GM12878 (cell line): ENCODE data around the gene OTUD3. TPM values are rescaled to one million over a fixed set of nuclear protein-coding genes. Genes with fewer than 3 reads are reported as not detected.

Experiments used
- ATAC-seq: fragments of 200-7000 bp; cut with Tn5 transposase; 3 replicates; pipeline ENCODE4 v1.9.1; 2020; ENCODE audit warnings: mild to moderate bottlenecking, moderate library complexity
- BruUV-seq: library from RNA; stranded (reverse); fragments of 400-500 nt; replicated peaks from 2 replicates; lab custom pipeline; 2021; lab: Mats Ljungman, UMichigan
- CTCF ChIA-PET: fragments of 300-600 bp; sonication (Branson Sonifier 250); formaldehyde crosslinking; extraction: SDS; loops from one replicate; lab custom pipeline; 2021; ENCODE audit warnings: inconsistent platforms; lab: Yijun Ruan, JAX
- POLR2A ChIA-PET: fragments of 350-600 bp; formaldehyde crosslinking; extraction: SDS; loops from one replicate; lab custom pipeline; 2021; ENCODE audit warnings: inconsistent platforms; lab: Charles Lee
- RAD21 ChIA-PET: fragments of 300-600 bp; sonication (Branson Sonifier 250); formaldehyde crosslinking; loops from one replicate; lab custom pipeline; 2023; ENCODE audit warnings: antibody characterized with exemption; ENCODE audit not compliant: unreplicated experiment; lab: Charles Lee
- SMC1A ChIA-PET: fragments of 300-600 bp; sonication (Branson Sonifier 250); formaldehyde crosslinking; loops from one replicate; lab custom pipeline; 2023; ENCODE audit not compliant: unreplicated experiment, uncharacterized antibody; lab: Charles Lee
- DNase-seq: peaks from one replicate; pipeline ENCODE4 v3.0.0-alpha.2; 2011; ENCODE audit warnings: low read depth, low spot score
- FAIRE-seq: peaks from 3 replicates; lab custom pipeline; 2011; peaks lifted over from hg19 to GRCh38; lab: Jason Lieb, UNC
- H2AFZ ChIP-seq: 2 replicates; pipeline ENCODE4 v1.6.0; 2011; ENCODE audit warnings: low read depth, low read length, control low read depth; ENCODE audit not compliant: control insufficient read depth
- H3K27ac ChIP-seq: 2 replicates; pipeline ENCODE4 v1.5.1; 2011; ENCODE audit warnings: control low read depth; ENCODE audit not compliant: control insufficient read depth, insufficient read depth
- H3K27me3 ChIP-seq, 2 experiments: replicated peaks in 1 of 2; 2 replicates each; pipeline versions ENCODE4 v1.6.0 to v1.6.1; 2011; ENCODE audit warnings: low read length in 1 of 2; ENCODE audit not compliant: control insufficient read depth in 2 of 2, insufficient read depth in 2 of 2
- H3K36me3 ChIP-seq, 2 experiments: 2 replicates each; pipeline ENCODE4 v1.5.1; 2011; ENCODE audit warnings: low read length in 1 of 2; ENCODE audit not compliant: control insufficient read depth in 2 of 2, insufficient read depth in 2 of 2
- H3K4me1 ChIP-seq: 2 replicates; pipeline ENCODE4 v1.6.1; 2011; ENCODE audit warnings: mild to moderate bottlenecking, low read length, moderate library complexity, mixed read lengths; ENCODE audit not compliant: control insufficient read depth, insufficient read depth
- H3K4me2 ChIP-seq: 2 replicates; pipeline ENCODE4 v1.6.0; 2011; ENCODE audit warnings: control low read depth; ENCODE audit not compliant: control insufficient read depth, insufficient read depth
- H3K4me3 ChIP-seq: fragments of 200-600 bp; sonication (generic); 2 replicates; pipeline ENCODE4 v1.5.1; 2016
- H3K79me2 ChIP-seq: 2 replicates; pipeline ENCODE4 v1.6.0; 2011; ENCODE audit warnings: low read length; ENCODE audit not compliant: control insufficient read depth, insufficient read depth
- H3K9ac ChIP-seq: 2 replicates; pipeline ENCODE4 v1.8.0; 2011; ENCODE audit warnings: low read length, control low read depth, mixed read lengths; ENCODE audit not compliant: control insufficient read depth, insufficient read depth
- H3K9me3 ChIP-seq: replicated peaks from 3 replicates; pipeline ENCODE4 v1.5.1; 2011; ENCODE audit warnings: mild to moderate bottlenecking, low read length; ENCODE audit not compliant: control insufficient read depth, insufficient read depth
- H4K20me1 ChIP-seq: 2 replicates; pipeline ENCODE4 v1.6.0; 2011; ENCODE audit not compliant: control insufficient read depth, insufficient read depth
- ATF7 ChIP-seq: fragments of 450-650 bp; IDR thresholded peaks from 2 replicates; pipeline ENCODE4 v1.6.1; 2016; ENCODE audit warnings: low read depth, mild to moderate bottlenecking
- BACH1 ChIP-seq: fragments of 450-650 bp; IDR thresholded peaks from 2 replicates; pipeline ENCODE4 v1.6.1; 2017; ENCODE audit warnings: mild to moderate bottlenecking, borderline replicate concordance
- BCL11A ChIP-seq: IDR thresholded peaks from 2 replicates; pipeline ENCODE4 v1.6.1; 2011; ENCODE audit warnings: low read depth, low read length
- ETV6 ChIP-seq, 2 experiments: fragments of 450-650 bp in 1 of 2; IDR thresholded peaks in 1 of 2; conservative IDR thresholded peaks in 1 of 2; 2 replicates each; pipeline ENCODE4 v1.6.1; 2014; ENCODE audit warnings: antibody characterized with exemption in 1 of 2, borderline replicate concordance in 1 of 2, low read depth in 1 of 2, mild to moderate bottlenecking in 1 of 2, moderate library complexity in 1 of 2
- FOXM1 ChIP-seq: IDR thresholded peaks from 2 replicates; pipeline ENCODE4 v1.6.1; 2012; ENCODE audit warnings: low read depth, mild to moderate bottlenecking, inconsistent platforms, low read length, moderate library complexity
- HDAC2 ChIP-seq: fragments of 200-600 bp; sonication (generic); IDR thresholded peaks from 2 replicates; pipeline ENCODE4 v1.6.1; 2017
- IRF3 ChIP-seq: fragments of 450-650 bp; IDR thresholded peaks from 2 replicates; pipeline ENCODE4 v1.6.1; 2014; ENCODE audit warnings: mild to moderate bottlenecking
- MXI1 ChIP-seq: fragments of 150-350 bp; IDR thresholded peaks from 2 replicates; pipeline ENCODE4 v1.6.1; 2011; ENCODE audit warnings: low read depth, mild to moderate bottlenecking, inconsistent platforms, low read length, improper control_type of control experiment
- NFYB ChIP-seq: IDR thresholded peaks from 2 replicates; pipeline ENCODE4 v1.6.1; 2011; ENCODE audit warnings: low read depth, mild to moderate bottlenecking, low read length, improper control_type of control experiment, moderate library complexity; ENCODE audit not compliant: insufficient read depth
- NRF1 ChIP-seq: conservative IDR thresholded peaks from 2 replicates; pipeline ENCODE4 v1.6.1; 2011; ENCODE audit warnings: mild to moderate bottlenecking, low read depth, low read length, improper control_type of control experiment
- RB1 ChIP-seq: fragments of 450-650 bp; formaldehyde crosslinking; IDR thresholded peaks from 2 replicates; pipeline ENCODE4 v1.6.1; 2017; ENCODE audit warnings: mild to moderate bottlenecking, borderline replicate concordance
- RELB ChIP-seq: fragments of 450-650 bp; IDR thresholded peaks from 2 replicates; pipeline ENCODE4 v1.6.1; 2017; ENCODE audit warnings: low read depth, mild to moderate bottlenecking, moderate library complexity
- TBL1XR1 ChIP-seq: IDR thresholded peaks from 2 replicates; pipeline ENCODE4 v1.6.1; 2012; ENCODE audit warnings: low read depth, low read length, improper control_type of control experiment
- ZNF207 ChIP-seq: fragments of 450-650 bp; IDR thresholded peaks from 2 replicates; pipeline ENCODE4 v1.6.1; 2014; ENCODE audit warnings: antibody characterized with exemption, mild to moderate bottlenecking, borderline replicate concordance
- ZNF24 ChIP-seq: fragments of 450-650 bp; IDR thresholded peaks from 2 replicates; pipeline ENCODE4 v1.6.1; 2017; ENCODE audit warnings: antibody characterized with exemption, mild to moderate bottlenecking
- WGBS: methylation state at CpG from one replicate; pipeline ENCODE4 v1.1.6; 2016; ENCODE audit warnings: low lambda C conversion rate; ENCODE audit not compliant: insufficient replicate concordance, insufficient coverage; ENCODE audit errors: missing lambda C conversion rate; 5-methylcytosine and 5-hydroxymethylcytosine counted together
- in situ Hi-C: fragments of 300-500 bp; cut with MboI; formaldehyde crosslinking; loops from 9 replicates; pipeline ENCODE4 v1.14.3; 2018; ENCODE audit warnings: mixed read lengths
- intact Hi-C: fragments of 100-400 bp; cut with micrococcal nuclease; formaldehyde crosslinking; loops from one replicate; pipeline ENCODE4 v1.14.2; 2022; ENCODE audit not compliant: unreplicated experiment
- polyA plus RNA-seq, 11 experiments: library from polyadenylated mRNA; depleted of rRNA in 4 of 11; unstranded in 6 of 11; stranded (reverse) in 5 of 11; fragments of >200 nt; fragmentation: Nextera tagmentation in 4 of 11; fragmentation: Illumina TruSeq in 1 of 11; extraction: Ambion mirVana in 4 of 11; extraction: Trizol in 1 of 11; gene quantifications; 1 replicate in 1 of 11; 2 replicates in 10 of 11; pipeline versions ENCODE4 v1.2.1 to v1.2.3, GENCODE V29; 2011 to 2016; ENCODE audit warnings: inconsistent platforms in 2 of 11, missing spikeins in 2 of 11, low read depth in 1 of 11
- total RNA-seq, 4 experiments: library from RNA; depleted of rRNA in 3 of 4; stranded (reverse); fragments of >200 nt in 3 of 4; fragmentation: Illumina TruSeq in 1 of 4; extraction: Trizol in 1 of 4; gene quantifications; 2 replicates each; pipeline versions ENCODE4 v1.2.1 to v1.2.3, GENCODE V29; 2013 to 2021
- TF ChIP-seq, protein P1 (sequence below): IDR thresholded peaks from 2 replicates; pipeline ENCODE4 v1.6.1; 2012; ENCODE audit warnings: low read depth, low read length, improper control_type of control experiment
- TF ChIP-seq, protein P2 (sequence below): IDR thresholded peaks from 2 replicates; pipeline ENCODE4 v1.6.1; 2012; ENCODE audit warnings: low read depth, low read length, improper control_type of control experiment

OTUD3 gene
- total and polyA plus RNA-seq, 10 of the 15 experiments (the other 5 are each of a cell fraction or from before 2014, with no cell fraction given), result 0.77 to 8.9 (median 4.8) TPM

DNA sequence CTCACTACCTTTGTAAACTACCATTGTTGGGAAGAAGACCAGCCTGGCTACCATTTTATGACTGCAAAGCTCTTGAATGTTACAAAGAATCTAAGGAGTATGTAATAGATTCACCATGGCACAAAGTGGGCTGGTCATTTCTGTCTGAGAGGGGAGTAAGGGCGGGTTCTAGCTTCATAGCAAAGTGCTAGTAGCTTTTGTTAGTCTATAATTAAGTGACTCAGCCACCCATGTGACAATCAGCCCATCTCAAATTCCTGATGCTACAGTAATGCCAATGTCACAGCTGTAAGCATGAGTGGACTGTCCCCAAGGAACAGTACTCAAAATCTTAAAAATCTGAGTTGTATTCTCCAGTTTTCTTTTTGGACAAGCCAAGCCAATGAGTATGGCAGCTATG lies 15.4 kb upstream of the OTUD3 start:
- H3K9ac ChIP-seq, result no peak overlapping the region
- TF ChIP-seq, protein P1, sequence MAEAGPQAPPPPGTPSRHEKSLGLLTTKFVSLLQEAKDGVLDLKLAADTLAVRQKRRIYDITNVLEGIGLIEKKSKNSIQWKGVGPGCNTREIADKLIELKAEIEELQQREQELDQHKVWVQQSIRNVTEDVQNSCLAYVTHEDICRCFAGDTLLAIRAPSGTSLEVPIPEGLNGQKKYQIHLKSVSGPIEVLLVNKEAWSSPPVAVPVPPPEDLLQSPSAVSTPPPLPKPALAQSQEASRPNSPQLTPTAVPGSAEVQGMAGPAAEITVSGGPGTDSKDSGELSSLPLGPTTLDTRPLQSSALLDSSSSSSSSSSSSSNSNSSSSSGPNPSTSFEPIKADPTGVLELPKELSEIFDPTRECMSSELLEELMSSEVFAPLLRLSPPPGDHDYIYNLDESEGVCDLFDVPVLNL, result no peak
- TF ChIP-seq RB1 (no peak), RELB (no peak), BACH1 (no peak), TBL1XR1 (no peak), HDAC2 (no peak), ZNF24 (no peak), NFYB (no peak), ETV6 (conservative IDR thresholded peaks at IDR 0.05 in 1 of 2, IDR thresholded peaks at IDR 0.05 in 1 of 2; ENCODE audit: borderline replicate concordance in 1 of 2, low read depth in 1 of 2) (no peak), BCL11A (no peak), ATF7 (no peak), IRF3 (no peak), MXI1 (no peak), NRF1 (no peak), FOXM1 (no peak), ZNF207 (no peak)
- TF ChIP-seq, protein P2, sequence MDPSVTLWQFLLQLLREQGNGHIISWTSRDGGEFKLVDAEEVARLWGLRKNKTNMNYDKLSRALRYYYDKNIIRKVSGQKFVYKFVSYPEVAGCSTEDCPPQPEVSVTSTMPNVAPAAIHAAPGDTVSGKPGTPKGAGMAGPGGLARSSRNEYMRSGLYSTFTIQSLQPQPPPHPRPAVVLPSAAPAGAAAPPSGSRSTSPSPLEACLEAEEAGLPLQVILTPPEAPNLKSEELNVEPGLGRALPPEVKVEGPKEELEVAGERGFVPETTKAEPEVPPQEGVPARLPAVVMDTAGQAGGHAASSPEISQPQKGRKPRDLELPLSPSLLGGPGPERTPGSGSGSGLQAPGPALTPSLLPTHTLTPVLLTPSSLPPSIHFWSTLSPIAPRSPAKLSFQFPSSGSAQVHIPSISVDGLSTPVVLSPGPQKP, result no peak
- TF ChIP-seq, all 136 proteins: peak for 0
- ChIA-PET CTCF (interaction anchor here (0.6 to 1.1 kb wide), 2 partner anchors 16 to 86 kb away, joined by 3 read pairs; partner anchors contain the start of gene OTUD3), SMC1A (no interaction called here), POLR2A (no interaction called here), RAD21 (no interaction called here)
- intact Hi-C loops, result no loop called here
- DNase-seq (no peak), FAIRE-seq (no peak), ATAC-seq (no peak)
- Histone ChIP-seq H2AFZ (no peak overlapping the region), H3K79me2 (no peaks in the 10 kb centered on the region), H4K20me1 (no peaks in the 10 kb centered on the region), H3K27ac (no peak overlapping the region), H3K4me2 (no peak overlapping the region), H3K4me3 (no peak overlapping the region), H3K4me1 (no peaks in the 10 kb centered on the region), H3K27me3 (no peaks in the 10 kb centered on the region; a peak in 1 of 4 replicates), H3K9me3 (no peaks in the 10 kb centered on the region; the same call in 1 of the 3 replicates), H3K36me3 (no peaks in the 10 kb centered on the region)
- WGBS, result 0% methylated on average over 1 of the region's 1 CpG
- in situ Hi-C loops, result no loop called here
- BruUV-seq, result no TSS peak
